HepG2 (cell line): ENCODE data around the gene MACROD2.

Experiments used
- MYC ChIP-seq: sonication (generic); formaldehyde crosslinking; IDR thresholded peaks from 2 replicates; pipeline ENCODE4 v1.9.0; 2021; ENCODE audit warnings: missing genetic modification reagents, borderline replicate concordance
- POLR2A ChIP-seq, 2 experiments: IDR thresholded peaks; 2 replicates each; pipeline ENCODE4 v1.6.1; 2011; ENCODE audit warnings: low read depth in 2 of 2, low read length in 2 of 2, mild to moderate bottlenecking in 1 of 2, moderate library complexity in 1 of 2; ENCODE audit not compliant: insufficient read depth in 1 of 2
- POLR2AphosphoS5 ChIP-seq: IDR thresholded peaks from 2 replicates; pipeline ENCODE4 v1.6.1; 2012; ENCODE audit warnings: low read depth, low read length
- RFXAP ChIP-seq: sonication (generic); formaldehyde crosslinking; IDR thresholded peaks from 2 replicates; pipeline ENCODE4 v1.4.0; 2020; ENCODE audit warnings: missing genetic modification reagents, borderline replicate concordance
- TBL1XR1 ChIP-seq: fragments of 150-350 bp; IDR thresholded peaks from 2 replicates; pipeline ENCODE4 v1.6.1; 2014; ENCODE audit warnings: borderline replicate concordance, low read length; ENCODE audit not compliant: partially characterized antibody
- ZFYVE20 ChIP-seq: sonication (generic); formaldehyde crosslinking; IDR thresholded peaks from 2 replicates; pipeline ENCODE4 v1.8.0; 2023; ENCODE audit warnings: low read depth, mild to moderate bottlenecking, moderate library complexity, missing genetic modification reagents, borderline replicate concordance
- ZNF3 ChIP-seq: IDR thresholded peaks from 2 replicates; pipeline ENCODE4 v1.7.0; 2017; ENCODE audit warnings: inconsistent platforms
- ZNF337 ChIP-seq: sonication (generic); formaldehyde crosslinking; IDR thresholded peaks from 2 replicates; pipeline ENCODE4 v1.5.1; 2020; ENCODE audit warnings: missing genetic modification reagents, low read depth, mild to moderate bottlenecking, borderline replicate concordance
- ZNF773 ChIP-seq: sonication (generic); formaldehyde crosslinking; IDR thresholded peaks from 2 replicates; pipeline ENCODE4 v1.4.0; 2020; ENCODE audit warnings: missing genetic modification reagents, borderline replicate concordance
- TF ChIP-seq, protein P1 (sequence below): sonication (generic); formaldehyde crosslinking; IDR thresholded peaks from 2 replicates; pipeline ENCODE4 v1.4.0; 2020; ENCODE audit warnings: missing genetic modification reagents
- TF ChIP-seq, protein P2 (sequence below): sonication (generic); formaldehyde crosslinking; IDR thresholded peaks from 2 replicates; pipeline ENCODE4 v1.5.1; 2020; ENCODE audit warnings: missing genetic modification reagents, mild to moderate bottlenecking, borderline replicate concordance
- TF ChIP-seq, protein P3 (sequence below): sonication (generic); formaldehyde crosslinking; IDR thresholded peaks from 2 replicates; pipeline ENCODE4 v1.4.0; 2020; ENCODE audit warnings: mild to moderate bottlenecking, low read depth, missing genetic modification reagents
- TF ChIP-seq, protein P4 (sequence below): sonication (generic); formaldehyde crosslinking; IDR thresholded peaks from 2 replicates; pipeline ENCODE4 v1.8.1; 2023; ENCODE audit warnings: mild to moderate bottlenecking, inconsistent platforms, moderate library complexity, missing genetic modification reagents, borderline replicate concordance

DNA sequence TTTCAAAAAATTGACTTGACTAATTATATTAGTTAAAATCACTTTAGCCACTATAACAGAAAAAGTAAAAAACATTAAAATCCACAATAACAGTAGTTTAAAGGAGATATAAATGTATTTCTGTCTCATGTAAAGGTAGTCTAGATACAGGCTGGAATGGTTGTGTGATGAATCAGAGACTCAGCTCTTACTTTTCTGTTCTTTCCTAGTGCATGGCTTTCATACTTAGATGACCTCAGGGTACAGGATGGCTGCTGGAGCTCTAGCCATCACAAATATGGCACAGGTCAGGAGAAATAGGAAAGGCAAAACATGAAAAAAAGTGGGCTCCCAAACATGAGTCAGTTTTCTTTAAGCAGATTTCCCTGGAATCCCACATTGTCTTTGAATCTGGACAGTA, 499.8 kb downstream of the MACROD2 start:
- TF ChIP-seq, protein P1, sequence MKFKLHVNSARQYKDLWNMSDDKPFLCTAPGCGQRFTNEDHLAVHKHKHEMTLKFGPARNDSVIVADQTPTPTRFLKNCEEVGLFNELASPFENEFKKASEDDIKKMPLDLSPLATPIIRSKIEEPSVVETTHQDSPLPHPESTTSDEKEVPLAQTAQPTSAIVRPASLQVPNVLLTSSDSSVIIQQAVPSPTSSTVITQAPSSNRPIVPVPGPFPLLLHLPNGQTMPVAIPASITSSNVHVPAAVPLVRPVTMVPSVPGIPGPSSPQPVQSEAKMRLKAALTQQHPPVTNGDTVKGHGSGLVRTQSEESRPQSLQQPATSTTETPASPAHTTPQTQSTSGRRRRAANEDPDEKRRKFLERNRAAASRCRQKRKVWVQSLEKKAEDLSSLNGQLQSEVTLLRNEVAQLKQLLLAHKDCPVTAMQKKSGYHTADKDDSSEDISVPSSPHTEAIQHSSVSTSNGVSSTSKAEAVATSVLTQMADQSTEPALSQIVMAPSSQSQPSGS (CRISPR knock-in tag), result no peak
- TF ChIP-seq TBL1XR1, result no peak
- no peak for TF ChIP-seq POLR2AphosphoS5
- TF ChIP-seq RFXAP (CRISPR knock-in tag), result no peak
- TF ChIP-seq ZNF337 (CRISPR knock-in tag), result no peak
- no peak for TF ChIP-seq MYC (CRISPR knock-in tag)
- TF ChIP-seq POLR2A (IDR thresholded peaks at IDR 0.05; ENCODE audit: insufficient read depth in 1 of 2, low read depth in 2 of 2, low read length in 2 of 2), result no peak
- no peak for TF ChIP-seq ZNF3 (CRISPR knock-in tag)
- TF ChIP-seq, protein P2, sequence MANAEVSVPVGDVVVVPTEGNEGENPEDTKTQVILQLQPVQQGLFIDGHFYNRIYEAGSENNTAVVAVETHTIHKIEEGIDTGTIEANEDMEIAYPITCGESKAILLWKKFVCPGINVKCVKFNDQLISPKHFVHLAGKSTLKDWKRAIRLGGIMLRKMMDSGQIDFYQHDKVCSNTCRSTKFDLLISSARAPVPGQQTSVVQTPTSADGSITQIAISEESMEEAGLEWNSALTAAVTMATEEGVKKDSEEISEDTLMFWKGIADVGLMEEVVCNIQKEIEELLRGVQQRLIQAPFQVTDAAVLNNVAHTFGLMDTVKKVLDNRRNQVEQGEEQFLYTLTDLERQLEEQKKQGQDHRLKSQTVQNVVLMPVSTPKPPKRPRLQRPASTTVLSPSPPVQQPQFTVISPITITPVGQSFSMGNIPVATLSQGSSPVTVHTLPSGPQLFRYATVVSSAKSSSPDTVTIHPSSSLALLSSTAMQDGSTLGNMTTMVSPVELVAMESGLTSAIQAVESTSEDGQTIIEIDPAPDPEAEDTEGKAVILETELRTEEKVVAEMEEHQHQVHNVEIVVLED (CRISPR knock-in tag), result no peak
- TF ChIP-seq, protein P3, sequence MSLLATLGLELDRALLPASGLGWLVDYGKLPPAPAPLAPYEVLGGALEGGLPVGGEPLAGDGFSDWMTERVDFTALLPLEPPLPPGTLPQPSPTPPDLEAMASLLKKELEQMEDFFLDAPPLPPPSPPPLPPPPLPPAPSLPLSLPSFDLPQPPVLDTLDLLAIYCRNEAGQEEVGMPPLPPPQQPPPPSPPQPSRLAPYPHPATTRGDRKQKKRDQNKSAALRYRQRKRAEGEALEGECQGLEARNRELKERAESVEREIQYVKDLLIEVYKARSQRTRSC, result no peak
- TF ChIP-seq, protein P4, sequence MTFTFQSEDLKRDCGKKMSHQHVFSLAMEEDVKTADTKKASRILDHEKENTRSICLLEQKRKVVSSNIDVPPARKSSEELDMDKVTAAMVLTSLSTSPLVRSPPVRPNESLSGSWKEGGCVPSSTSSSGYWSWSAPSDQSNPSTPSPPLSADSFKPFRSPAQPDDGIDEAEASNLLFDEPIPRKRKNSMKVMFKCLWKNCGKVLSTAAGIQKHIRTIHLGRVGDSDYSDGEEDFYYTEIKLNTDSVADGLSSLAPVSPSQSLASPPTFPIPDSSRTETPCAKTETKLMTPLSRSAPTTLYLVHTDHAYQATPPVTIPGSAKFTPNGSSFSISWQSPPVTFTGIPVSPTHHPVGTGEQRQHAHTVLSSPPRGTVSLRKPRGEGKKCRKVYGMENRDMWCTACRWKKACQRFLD (CRISPR knock-in tag), result no peak
- no peak for TF ChIP-seq ZFYVE20
- TF ChIP-seq ZNF773 (CRISPR knock-in tag), result no peak
